ENCODE results near the gene ZNF446.
"Not testable (repeated sequence)": the region's sequence is repeated elsewhere in the genome, so short reads cannot be mapped to it uniquely, and the experiment has no call there.

ZNF446 gene

DNA sequence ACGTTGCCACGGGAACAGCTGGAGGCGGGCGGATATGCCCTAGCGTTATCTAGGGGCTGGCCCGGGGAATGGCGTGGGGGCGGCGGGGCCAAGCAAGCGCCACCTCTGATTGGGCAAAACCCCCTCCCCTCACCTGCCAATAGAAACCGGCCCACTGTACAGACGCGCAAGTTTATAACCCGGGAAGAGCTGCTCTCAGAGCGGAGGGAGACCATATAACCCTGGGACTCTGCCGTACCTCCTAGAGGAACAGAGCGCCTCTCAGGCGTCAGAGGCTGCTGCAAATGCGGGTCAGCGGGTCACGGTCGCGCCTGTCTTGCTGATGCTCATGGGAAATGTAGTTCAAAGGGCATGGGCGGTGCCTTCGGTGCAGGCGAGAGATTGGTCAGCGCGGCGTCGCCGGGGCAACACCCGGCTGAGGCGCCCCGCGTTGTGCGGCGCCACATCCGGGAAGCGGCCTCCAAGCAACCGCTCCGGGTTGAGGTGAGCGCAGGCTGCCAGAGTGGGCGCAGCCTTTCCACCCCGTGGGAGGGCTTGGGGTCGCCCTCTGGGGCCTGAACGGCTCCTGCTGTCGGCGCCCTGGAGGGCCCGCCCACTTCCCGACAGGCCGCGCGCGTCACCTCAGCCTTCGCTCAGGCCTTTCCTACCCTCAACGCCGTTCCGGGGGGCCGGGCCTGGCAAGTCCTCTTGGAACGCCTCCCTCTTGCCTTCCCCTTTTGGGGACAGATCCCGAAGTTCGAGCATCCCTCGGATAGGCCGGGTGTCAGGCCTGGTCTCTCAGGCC lies at the start of gene ZNF446:
Gene ZNF446, plus strand, starts transcription at position 639 of the 784 bp plus-strand sequence. CDS start 867 bp downstream, outside the sequence.
- DNase-seq, result peak; percentile 94

GRCh38 chr19:58428617-58429016 lies 47.5 kb upstream of the ZNF446 start:
- DNase-seq, result no peak

DNA sequence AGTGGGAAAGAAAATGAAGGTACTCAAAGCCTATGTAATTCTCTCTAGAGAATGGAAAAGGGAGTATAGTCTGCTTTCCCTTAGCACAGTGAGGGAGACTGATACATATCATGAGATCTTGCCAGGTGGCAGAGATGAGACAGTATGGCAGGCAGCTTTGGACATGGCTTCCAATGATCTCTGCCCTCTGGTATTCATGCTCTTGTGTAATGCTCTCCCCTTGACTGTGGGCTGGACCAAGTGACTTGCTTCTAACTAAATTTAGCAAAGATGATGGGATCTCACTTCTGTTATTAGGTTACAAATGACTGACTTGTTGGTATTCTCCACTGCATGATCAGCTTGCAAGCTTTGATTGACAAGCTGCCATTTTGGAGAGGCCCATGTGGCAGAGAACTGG lies 46.4 kb upstream of the ZNF446 start:
- DNase-seq, result no peak

GRCh38 chr19:58434217-58434616 lies 41.9 kb upstream of the ZNF446 start:
- no peak for DNase-seq

GRCh38 chr19:58439576-58440554 lies 36.3 kb upstream of the ZNF446 start, which contains the start of gene ZNF132:
ZNF132 (minus strand) TSS chr19:58440153; CDS start chr19:58439821, 332 bp downstream.
- peak; percentile 91 for DNase-seq

GRCh38 chr19:58440556-58440955 lies 35.6 kb upstream of the ZNF446 start:
- no peak for DNase-seq

DNA sequence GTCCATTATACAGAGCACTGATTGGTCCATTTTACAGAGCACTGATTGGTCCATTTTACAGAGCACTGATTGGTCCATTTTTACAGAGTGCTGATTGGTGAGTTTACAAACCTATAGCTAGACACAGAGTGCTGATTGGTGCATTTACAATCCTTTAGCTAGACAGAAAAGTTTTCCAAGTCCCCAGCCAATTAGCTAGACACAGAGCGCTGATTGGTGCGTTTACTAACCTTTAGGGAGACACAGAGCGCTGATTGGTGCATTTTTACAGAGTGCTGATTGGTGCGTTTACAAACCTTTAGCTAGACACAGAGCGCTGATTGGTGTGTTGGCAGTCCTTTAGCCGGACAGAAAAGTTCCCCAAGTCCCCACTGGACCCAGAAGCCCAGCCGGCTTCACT lies 33.2 kb upstream of the ZNF446 start:
- DNase-seq, result not testable (repeated sequence)

- DNase-seq, result not testable (repeated sequence)
Measured at GRCh38 chr19:58448860-58449259, 27.3 kb upstream of the ZNF446 start.

- DNase-seq, result not testable (repeated sequence)
Measured at GRCh38 chr19:58449980-58450379, 26.2 kb upstream of the ZNF446 start.

DNA sequence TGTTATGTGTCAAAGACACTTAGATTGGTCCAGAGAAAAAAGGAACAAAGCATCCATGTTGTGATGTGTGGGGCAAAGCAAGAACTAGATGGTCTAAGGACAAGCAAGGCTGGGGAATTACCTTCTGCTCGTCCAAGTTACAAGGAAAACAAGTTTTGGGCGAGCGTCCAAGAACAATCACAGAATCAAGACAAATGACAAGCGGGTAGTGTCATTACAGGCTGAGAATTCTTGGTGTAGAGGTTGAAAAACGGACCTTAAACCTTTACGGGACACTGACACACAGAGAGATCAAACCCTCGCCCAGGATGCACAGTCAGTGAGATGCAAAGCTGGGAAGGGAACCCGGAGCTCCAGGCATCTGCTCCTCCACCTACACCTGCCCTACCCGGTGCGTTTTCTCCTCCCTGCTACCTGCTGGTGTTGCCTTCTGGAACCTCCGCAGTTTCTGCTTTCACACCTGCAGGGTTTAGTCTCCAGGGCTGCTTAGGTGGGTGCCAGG lies 25.2 kb upstream of the ZNF446 start:
- DNase-seq, result no peak

DNA sequence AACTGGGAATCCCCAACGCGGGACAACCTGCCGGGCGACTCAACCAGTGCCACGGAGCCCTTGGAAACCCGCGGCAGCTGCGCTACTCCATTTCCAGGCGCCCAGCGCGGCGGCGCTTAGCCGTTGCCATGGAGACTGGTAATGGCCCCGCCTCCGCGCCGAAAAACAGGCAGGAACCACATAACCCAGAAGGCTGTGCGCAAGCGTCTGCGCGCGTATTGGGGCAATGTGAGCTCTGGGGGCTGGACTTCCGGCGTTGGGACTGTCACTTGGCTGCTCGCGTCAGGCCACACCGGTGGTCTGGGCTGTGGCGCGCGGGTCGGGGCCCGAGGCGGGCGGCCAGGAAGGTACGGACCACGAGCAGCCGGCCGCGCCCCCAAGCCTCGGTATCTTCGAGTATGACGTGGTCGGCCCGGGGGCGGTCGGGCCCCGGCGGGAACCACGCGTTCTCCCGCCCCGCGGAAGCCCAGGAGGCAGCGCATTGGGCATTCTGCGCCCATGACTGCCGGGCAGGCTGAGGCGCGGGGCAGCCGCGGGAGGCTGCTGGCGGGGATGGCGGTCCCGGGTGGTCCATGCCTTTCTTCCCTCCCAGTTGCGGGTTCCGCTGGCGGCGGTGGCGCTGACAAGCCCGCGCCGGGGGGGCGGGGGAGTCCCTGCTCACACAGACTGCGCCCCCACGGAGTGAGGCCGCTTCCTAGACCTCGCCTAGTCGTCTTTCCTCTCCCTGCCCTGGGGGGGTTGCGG lies 24.6 kb upstream of the ZNF446 start, which contains the start of gene ZNF324B:
Gene ZNF324B, plus strand, starts transcription at position 265 of the 744 bp plus-strand sequence. CDS start 2,080 bp downstream, outside the sequence.
- peak; percentile 97 for DNase-seq

- no peak for DNase-seq
Measured at GRCh38 chr19:58453743-58454142, 22.4 kb upstream of the ZNF446 start.

DNA sequence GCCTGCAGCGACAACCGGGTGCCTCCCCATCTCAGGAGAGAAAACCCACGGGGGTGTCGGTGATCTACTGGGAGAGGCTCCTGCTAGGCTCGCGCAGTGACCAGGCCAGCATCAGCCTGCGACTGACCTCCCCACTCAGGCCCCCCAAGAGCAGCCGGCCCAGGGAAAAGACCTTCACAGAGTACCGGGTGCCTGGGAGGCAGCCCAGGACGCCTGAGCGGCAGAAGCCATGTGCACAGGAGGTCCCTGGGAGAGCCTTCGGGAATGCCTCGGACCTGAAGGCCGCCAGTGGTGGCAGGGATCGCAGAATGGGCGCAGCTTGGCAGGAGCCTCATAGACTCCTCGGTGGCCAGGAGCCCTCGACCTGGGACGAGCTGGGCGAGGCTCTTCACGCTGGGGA lies 20.8 kb upstream of the ZNF446 start:
- no peak for DNase-seq

DNA sequence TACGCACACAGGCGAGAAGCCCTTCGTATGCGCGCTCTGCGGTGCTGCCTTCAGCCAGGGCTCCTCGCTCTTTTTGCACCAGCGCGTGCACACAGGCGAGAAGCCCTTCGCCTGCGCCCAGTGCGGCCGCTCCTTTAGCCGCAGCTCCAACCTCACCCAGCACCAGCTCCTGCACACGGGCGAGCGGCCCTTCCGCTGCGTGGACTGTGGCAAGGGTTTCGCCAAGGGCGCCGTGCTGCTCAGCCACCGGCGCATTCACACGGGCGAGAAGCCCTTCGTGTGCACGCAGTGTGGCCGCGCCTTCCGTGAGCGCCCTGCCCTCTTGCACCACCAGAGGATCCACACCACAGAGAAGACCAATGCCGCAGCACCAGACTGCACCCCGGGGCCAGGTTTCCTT lies 20.0 kb upstream of the ZNF446 start:
- DNase-seq, result no peak

DNA sequence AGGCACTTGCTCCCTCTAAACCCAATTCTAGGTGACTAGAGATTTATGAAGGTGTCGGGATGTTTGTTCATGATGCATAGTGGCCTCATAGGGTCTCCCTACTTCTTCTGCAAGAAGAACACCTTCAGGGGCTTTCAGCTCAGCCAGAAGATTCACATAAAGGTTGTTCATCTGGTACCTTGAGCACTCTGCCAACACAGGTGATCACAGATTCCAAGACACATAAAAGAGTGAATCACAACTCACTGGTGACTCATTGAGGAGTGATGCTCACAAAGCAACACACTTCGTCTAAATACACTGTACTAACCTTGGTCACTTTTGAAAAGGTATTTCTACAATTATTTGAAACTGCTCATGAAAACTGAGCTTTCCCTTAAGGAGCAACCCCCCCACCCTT lies 16.1 kb upstream of the ZNF446 start:
- DNase-seq, result no peak

- no peak for DNase-seq
Measured at GRCh38 chr19:58466089-58466759, 9.9 kb upstream of the ZNF446 start.

DNA sequence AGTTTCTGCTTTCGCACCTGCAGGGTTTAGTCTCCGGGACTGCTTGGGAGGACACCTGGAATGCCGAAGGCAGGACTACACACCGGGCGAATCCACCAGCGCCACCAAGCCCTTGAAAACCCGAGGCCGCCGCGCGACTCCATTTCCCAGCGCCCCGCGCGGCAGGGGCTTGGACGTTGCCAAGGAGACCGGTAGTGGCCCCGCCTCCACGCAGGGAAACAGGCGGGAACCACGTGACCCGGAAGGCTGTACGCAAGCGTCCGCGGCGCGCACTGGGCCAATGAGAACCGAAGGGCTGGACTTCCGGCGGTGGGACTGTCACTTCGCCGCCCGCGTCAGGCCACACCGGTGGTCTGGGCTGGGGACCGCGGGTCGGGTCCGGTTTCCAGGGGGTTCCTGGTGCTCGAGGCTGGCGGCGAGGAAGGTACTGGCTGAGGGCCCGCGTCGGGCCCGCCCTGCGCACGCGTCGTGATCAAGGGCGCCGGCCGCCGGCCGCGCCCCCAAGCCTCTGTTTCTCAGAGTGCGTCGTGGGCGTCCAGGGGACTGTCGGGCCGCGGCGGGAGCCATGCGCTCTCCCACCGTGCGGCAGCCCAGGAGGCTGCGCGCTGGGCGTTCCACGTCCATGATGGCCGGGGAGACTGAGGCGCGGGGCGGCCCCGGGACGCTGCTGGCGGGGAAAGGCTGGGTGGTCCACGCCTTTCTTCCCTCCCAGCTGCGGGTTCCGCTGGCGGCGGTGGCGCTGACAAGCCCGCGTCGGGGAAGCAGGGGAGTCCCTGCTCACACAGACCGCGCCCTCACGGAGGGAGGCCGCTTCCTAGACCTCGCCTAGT lies 9.2 kb upstream of the ZNF446 start, which contains the start of gene ZNF324:
Gene ZNF324, plus strand, starts transcription at position 321 of the 830 bp plus-strand sequence. CDS start 2,106 bp downstream, outside the sequence.
- DNase-seq, result peak; percentile 97

DNA sequence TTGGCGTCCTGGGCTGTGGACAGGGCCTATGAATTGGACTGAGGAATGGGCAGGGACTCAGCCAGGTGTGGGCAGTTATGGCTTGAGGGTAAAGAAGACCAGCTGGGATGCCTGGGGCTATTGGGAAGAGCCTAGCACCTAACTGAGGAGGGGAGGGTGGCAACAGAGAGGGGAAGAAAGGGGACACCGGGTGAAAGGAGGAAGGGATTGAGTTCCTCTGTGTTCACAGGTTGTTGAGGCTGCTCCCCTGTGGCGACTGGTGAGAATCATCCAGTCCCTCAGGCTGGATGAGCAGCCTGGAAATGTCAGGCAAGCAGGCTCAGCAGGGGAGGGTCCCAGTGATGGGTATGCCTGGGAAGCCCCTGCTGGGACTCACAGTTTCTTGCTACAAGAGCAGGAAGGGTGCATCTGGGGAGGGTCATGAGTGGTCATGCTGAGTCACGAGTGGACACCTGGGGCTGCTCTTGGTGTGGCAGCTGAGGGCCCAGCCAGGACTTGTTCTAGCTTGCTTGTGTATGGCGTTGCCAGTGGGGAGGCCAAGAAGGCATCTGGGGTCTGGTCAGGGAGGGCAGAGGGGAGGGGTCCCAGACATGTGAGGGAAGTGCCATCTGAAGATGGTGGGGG lies 7.8 kb upstream of the ZNF446 start:
- DNase-seq, result no peak

DNA sequence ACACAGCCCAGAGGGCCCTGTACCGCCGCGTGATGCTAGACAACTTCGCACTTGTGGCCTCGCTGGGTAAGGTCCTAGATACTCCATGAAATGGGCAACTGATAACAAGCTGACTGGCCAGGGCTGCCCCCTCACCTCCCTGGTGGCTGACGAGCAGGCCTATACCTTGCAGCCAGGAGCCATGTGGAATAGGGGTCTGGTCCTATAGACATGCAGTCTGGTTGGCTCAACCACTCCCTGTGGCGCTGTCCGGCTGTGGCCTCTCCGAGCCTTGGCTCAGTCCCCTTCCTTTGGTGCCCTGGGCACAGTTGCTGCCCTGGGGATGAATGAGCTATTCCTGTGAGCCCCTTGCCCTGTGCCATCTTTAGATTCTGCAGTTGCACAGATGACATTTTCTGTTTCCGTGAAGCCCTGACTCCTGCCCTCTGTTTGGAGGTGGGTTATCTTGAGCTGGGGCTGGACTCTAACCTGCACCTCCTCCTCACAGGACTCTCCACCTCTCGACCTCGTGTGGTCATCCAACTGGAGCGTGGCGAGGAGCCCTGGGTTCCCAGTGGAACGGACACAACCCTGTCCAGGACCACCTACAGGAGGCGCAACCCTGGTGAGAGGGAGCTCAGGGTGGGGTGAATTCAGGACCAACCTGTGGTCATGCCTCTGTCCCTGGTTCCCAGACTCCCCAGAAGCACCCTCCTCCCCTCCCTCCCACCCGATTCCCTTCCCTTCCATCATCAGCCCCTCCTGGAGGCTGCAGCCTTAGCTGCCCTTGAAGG lies 6.7 kb upstream of the ZNF446 start:
- DNase-seq, result no peak

All from activated T-cell treated with anti-CD3 and anti-CD28 coated beads, Interleukin-2, amount 50 U/mL, for 1 hour (primary cell).